NCI-H146 treated with DMSO at 0.1 percent for 48 hours (cell line): Measurements from ENCODE around the gene SLC23A3.

Experiments used
- DNase-seq: peaks from one replicate; lab custom pipeline; 2025; ENCODE audit not compliant: unreplicated experiment; lab: John Stamatoyannopoulos, UW

Gene SLC23A3

GRCh38 chr2:219155054-219155644, 14.7 kb downstream of the SLC23A3 start:
- DNase-seq, result peak; percentile 23

- DNase-seq, result no peak
Measured at GRCh38 chr2:219149667-219150066, 20.2 kb downstream of the SLC23A3 start.

GRCh38 chr2:219142329-219142728, 27.5 kb downstream of the SLC23A3 start:
- no peak for DNase-seq

GRCh38 chr2:219140722-219141121, 29.1 kb downstream of the SLC23A3 start:
- no peak for DNase-seq

GRCh38 chr2:219133976-219134375, 35.9 kb downstream of the SLC23A3 start:
- DNase-seq, result no peak

- DNase-seq, result no peak
Measured at GRCh38 chr2:219131744-219132143, 38.1 kb downstream of the SLC23A3 start.

GRCh38 chr2:219131327-219131726, 38.5 kb downstream of the SLC23A3 start:
- DNase-seq, result peak; percentile 1

GRCh38 chr2:219129589-219129988, 40.2 kb downstream of the SLC23A3 start:
- DNase-seq, result no peak

- DNase-seq, result no peak
Measured at GRCh38 chr2:219128396-219128795, 41.4 kb downstream of the SLC23A3 start.

- DNase-seq, result no peak
Measured at GRCh38 chr2:219127037-219127635, 42.7 kb downstream of the SLC23A3 start.

- DNase-seq, result peak; percentile 4
Measured at GRCh38 chr2:219126555-219126954, 43.3 kb downstream of the SLC23A3 start.

- DNase-seq, result no peak
Measured at GRCh38 chr2:219125886-219126270, 44.0 kb downstream of the SLC23A3 start.

- no peak for DNase-seq
Measured at GRCh38 chr2:219125225-219125885, 44.5 kb downstream of the SLC23A3 start.

- DNase-seq, result no peak
Measured at GRCh38 chr2:219124381-219125110, 45.3 kb downstream of the SLC23A3 start.

- no peak for DNase-seq
Measured at GRCh38 chr2:219123356-219124135, 46.3 kb downstream of the SLC23A3 start.

GRCh38 chr2:219122202-219122980, 47.4 kb downstream of the SLC23A3 start:
- no peak for DNase-seq

- DNase-seq, result no peak
Measured at GRCh38 chr2:219120082-219120481, 49.7 kb downstream of the SLC23A3 start.

- no peak for DNase-seq
Measured at GRCh38 chr2:219119422-219120043, 50.3 kb downstream of the SLC23A3 start.

GRCh38 chr2:219118504-219118903, 51.3 kb downstream of the SLC23A3 start:
- no peak for DNase-seq
